SKM-1 (cell line): Measurements from ENCODE around the gene KCNE3.

Experiments
- DNase-seq: peaks from one replicate; lab custom pipeline; 2025; ENCODE audit not compliant: unreplicated experiment; lab: John Stamatoyannopoulos, UW

Gene KCNE3

DNA sequence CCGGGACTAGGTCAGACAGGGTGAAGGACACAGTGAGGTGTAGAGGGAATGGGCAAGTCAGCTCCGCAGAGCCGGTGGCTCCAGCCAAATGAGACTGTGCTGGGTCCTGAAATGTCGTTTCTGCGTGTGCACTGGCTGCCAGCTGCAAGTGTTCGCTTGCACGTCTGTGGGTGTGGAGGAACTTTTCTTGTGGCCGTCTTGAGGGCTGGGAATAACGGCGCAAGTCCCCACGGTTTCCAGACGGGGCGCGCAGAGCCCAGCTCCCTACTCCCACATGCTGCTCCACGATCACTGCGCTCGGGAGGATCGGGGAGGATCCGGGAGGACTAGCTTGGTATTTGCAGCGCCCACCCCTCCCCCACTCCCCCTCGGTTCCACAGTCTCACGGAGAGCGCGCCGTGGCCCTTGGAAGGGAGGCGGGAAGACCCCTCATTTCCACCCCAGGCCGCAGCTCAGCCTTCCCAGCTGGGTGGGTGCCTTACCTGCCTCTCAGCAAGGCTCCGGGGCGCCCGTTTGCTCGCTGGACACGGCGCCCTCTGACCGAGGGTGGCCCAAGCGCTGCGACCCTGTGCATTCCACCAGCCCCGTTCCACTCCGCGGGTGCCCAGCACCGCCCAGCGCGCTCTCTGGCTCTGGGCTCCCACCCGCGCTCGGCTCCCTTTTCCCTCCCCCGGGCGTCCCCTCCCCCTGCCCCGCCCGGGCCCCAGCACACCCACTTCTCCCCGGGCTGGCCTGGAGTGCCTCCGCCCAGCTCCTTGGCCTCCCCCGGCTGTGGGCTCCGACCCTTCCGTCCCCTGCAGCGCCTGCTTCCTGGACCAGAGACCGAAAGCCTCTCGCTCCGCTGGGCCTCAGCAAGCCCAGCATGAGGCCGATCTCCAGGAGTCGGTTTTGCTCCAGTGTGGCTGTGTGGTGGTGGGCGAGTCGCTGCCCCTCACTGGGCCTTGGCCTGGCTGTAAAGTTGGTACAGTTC lies at the start of gene KCNE3:
Gene KCNE3 (minus strand): TSS at position 634 of the 970 bp plus-strand sequence. CDS start 9,986 bp downstream, outside the sequence.
- DNase-seq, result no peak

GRCh38 chr11:74507582-74507981 lies 40.2 kb upstream of the KCNE3 start:
- peak; percentile 16 for DNase-seq

GRCh38 chr11:74506823-74507222 lies 39.5 kb upstream of the KCNE3 start:
- DNase-seq, result no peak

DNA sequence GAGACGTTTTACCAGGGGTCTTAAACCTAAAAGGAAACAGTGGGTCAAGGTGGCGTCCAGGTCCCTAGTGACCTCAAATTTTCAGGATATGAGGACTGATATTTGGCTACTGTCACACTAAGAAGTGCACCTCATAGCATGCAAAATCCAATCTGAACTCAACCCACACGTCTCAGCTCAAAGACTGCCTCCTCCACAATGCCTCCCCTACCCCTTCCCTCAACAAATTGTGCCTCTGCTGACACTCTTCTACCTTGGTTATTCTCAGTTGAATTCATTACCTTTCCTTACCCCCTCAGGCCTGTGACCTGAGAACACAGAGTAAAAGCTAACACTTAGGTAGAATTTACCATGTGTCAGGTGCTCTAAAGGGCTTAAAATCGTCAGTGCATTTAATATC lies 38.6 kb upstream of the KCNE3 start:
- no peak for DNase-seq

DNA sequence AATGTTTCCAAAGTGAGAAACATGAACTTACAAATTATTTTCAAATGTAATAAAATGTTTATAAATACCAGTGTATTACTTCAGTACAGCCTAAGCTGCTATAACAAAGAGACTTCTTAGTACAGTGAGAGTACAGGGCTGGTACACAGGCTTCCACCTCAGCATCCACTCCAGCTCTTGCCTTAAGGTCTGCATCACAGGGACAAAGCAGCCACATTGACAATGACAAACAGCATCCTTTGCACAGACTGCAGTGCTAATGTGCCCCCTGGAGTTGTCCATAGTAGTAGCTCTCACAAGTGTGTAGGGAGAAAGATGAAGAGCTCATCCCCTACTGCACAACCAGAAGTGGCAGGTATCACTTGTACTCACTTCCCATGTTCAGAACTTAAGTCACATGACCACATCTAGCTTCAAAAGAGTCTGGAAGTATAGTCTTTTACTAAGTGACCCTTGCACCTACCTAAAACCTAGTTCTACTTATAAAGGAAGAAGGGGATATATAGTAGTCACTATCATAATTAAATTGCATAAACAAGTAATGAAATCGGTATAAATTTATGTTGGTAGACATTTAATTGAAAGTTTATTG lies 36.8 kb upstream of the KCNE3 start:
- DNase-seq, result no peak

- no peak for DNase-seq
Observed at GRCh38 chr11:74494916-74495315, 27.6 kb upstream of the KCNE3 start.

DNA sequence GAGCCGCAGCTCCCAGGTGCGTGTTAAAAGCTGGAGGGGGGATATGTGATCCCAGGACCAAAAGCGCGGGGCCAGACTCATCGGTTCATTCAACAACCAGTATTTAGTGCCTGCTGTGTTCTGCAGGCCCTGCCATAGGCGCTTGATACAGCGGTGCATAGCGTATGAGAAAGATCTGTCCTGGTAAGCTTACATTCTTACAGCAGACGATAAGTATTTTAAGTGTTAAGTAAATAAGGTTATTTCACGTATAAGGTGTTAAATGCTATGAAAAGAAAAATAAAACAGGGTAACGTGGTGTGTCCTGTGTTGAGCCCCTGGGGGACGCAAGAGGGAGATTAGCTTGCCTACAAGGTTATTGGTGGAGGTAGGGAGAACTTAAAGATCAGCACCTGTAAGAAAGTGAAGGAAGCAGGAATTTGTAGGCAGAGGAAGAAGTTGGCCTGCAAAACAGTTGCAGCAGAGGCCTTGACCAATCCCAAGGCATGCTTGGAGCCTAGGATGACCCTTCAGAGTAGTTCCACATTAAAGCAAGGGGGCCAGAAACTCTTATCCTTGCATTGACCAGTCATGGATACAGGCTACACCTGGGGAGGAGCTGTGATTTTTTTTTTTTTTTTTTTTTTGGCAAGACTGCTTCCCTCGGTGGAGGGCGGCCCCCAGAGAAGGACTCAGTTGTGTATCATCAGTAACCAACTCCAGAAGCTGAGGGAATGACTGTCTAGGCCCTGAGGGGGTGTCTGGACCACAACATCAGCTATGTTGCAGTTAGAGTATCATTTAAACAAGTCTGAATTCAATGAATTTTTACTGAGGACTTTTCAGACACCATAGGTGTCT lies 26.7 kb upstream of the KCNE3 start:
- DNase-seq, result no peak

GRCh38 chr11:74492974-74493790 lies 25.8 kb upstream of the KCNE3 start, which contains the start of gene LIPT2:
Gene LIPT2 (minus strand): TSS chr11:74493724. CDS start chr11:74493703, 21 bp downstream.
- DNase-seq, result peak; percentile 93

DNA sequence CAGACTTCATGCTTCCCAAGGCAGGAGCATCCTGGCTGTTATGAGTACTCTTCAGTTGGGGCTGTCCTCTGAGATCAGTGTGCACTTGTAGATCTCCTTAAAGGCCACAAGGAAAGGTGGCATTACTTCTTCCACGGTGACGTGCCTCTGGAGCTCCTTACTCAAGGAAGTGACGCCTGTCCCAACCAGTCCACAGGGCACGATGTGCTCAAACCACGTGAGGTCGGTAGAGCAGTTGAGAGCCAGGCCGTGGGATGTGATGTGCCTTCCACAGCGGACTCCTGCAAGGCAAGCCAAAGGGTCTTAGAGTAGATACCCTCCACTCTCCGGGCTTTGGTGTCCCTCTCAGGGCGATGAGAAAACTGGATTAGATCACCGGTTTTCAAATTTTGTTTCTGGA lies 24.7 kb upstream of the KCNE3 start:
- no peak for DNase-seq

DNA sequence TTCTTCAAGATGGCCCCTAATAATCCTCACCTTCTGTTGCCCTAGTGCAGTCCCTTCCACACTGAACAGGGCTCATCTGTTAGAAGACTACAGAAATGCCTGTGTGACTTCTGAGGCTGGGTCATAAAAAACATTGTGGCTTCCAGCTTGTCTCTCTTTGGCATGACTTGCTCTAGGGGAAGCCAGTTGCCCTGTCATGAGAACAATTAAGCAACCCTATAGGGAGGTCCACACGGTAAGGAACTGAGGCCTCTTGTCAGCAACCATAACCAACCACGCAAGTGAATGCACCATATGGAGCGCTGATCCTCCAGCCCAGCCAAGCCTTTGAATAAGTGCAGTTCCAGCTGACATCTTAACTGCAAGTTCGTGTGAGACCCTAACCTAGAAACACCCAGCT lies 23.6 kb upstream of the KCNE3 start:
- DNase-seq, result no peak

GRCh38 chr11:74487875-74488274 lies 20.5 kb upstream of the KCNE3 start:
- DNase-seq, result no peak

DNA sequence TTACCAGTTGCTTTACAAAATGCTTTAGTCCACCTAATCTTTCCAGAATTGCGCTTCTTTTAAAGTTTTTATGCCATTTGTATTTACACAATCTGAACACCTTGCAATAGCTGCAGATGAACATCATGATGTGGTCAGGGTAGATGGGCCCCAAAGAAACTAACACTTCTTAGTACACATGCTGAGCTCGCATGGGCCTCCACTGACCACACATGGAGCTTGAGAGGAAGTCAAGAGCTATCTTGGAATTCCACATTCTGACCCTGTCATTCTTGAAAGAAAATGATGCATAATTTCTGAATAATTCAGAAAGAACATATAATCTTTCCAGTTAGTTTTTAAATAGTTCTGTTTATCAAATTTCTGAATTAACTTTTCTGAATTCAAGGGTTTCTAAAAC lies 18.5 kb upstream of the KCNE3 start:
- DNase-seq, result no peak

GRCh38 chr11:74480688-74481417 lies 13.5 kb upstream of the KCNE3 start:
- DNase-seq, result no peak

- no peak for DNase-seq
Observed at GRCh38 chr11:74479732-74480123, 12.4 kb upstream of the KCNE3 start.

DNA sequence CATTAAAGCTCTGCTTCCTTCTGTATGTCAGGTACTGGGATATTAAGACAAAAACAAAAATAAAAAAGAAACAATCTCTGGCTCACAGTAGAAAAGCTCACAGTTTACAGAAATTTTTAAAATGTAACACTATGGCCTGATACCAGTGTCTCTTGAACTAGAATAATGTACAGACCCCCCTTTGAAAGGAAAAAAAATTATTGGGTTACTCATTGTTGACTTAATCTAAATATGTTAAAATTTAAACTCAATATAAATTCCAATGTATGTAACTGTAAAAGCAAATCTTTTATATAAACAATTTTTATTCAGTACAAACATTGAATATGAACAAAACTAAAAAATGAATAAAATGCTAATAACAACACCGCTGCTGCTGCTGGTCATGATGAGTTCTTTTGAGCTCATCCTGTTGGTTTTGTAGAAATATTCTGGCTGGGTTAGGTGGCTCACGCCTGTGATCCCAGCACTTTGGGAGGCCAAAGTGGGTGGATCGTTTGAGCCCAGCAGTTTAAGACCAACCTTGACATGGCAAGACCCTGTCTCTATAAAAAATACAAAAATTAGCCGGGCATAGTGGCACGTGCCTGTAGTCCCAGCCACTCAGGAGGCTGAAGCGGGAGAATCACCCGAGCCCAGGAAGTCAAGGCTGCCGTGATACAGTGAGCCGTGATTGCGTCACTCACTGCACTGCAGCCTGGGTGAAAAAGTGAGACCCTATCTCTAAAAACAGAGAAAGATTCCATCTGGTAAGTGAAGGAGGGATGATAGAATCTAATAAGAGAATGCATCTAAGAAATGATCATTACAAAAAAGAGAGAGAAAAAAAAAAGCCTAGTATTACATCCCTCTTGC lies 11.8 kb upstream of the KCNE3 start:
- DNase-seq, result no peak

DNA sequence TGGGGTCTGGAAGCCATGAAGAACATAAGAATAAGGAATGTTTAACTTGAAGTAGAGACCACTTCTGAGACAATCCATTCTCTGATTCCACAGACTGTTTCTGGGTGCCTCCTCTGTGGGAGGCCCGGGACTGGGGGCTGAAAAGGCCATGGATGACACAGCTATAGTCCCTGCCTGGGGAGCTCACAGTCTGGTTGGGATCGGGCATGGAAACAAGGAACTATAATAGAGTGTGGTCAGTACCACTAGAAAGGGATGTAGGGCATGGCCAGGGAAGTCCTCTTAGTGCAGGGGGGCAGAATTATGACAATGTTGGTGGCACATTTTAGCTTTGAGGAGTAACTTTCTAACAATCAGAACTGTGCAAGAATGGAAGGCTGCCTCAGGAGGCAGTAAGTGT lies 9.2 kb upstream of the KCNE3 start:
- no peak for DNase-seq

DNA sequence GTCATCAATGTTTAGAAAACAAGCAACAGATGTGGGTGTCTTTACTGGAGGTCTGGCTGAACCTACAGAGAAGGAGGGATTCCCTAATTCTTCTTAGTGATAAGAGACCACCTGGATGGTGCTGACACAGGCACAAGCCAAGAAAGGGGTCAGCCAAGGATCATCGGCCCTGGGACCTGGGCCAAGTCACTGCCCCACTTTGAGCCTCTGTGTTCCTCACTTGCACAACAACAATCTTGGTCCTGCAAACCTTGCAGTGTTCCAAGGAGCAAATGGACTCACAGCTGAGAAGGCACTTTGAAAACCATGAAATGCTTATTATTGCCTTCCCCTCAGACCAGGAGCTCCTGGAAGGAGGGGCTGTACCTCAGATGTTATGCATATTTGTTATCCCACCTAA lies 7.0 kb upstream of the KCNE3 start:
- DNase-seq, result no peak

DNA sequence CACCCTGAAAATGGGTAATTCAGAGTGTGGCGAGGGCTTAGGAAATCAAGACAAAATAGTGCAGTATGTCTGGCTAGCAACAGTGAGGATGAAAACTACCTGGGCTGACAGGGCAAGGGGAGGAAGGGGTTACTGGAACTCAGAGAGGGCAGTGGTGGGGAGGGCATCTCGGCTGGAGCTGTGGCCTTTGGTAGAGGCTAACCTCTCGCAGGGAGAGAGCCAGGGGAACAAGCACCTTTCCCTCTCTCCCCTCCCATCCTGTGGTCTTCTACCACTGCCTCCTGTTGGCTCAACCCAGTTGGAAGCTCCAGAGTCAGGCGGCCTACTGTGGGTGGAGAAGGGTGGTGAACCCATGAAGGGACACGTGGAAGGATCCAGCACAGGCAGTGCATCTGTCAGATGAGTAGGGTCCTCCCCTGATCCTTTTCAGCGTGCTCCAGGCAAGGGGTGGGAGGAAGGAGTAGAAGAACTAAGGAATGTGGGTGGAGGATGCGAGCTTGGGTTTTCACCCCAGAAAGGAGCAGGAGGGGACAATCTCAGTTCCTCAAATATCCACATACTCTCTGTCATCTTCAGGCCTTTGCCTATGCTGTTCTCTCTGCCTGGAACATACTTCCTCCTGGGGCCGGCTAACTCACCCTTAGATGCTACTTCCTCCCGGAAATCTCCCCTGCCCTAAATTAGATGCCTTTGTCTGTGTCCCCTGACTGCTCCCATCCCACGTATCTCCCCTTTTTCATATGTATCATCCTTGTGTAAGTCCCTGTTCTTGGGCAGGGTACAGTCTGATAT lies 6.2 kb upstream of the KCNE3 start:
- DNase-seq, result peak; percentile 71
